Liver (tissue), 9 donors: ENCODE results near the gene TMEM9B. TPM values are rescaled to one million over a fixed set of nuclear protein-coding genes. Genes with fewer than 3 reads are reported as not detected.
"Not testable (repeated sequence)": the region's sequence is repeated elsewhere in the genome, so short reads cannot be mapped to it uniquely, and the experiment has no call there.

ENCODE experiments used
- DNase-seq: peaks from one replicate; pipeline ENCODE4 v3.0.0-alpha.2; 2017; ENCODE audit warnings: low spot score
- H3K27ac ChIP-seq, 2 donors: one replicate each; pipeline ENCODE4 v1.7.0; 2013; ENCODE audit warnings: inconsistent platforms in 2 of 2, low read length in 2 of 2, control low read depth in 1 of 2, low read depth in 1 of 2, mild to moderate bottlenecking in 1 of 2
- H3K27me3 ChIP-seq, 4 donors: one replicate each; pipeline versions ENCODE4 v1.6.1 to v1.7.0; 2013; ENCODE audit warnings: low read length in 3 of 4, inconsistent platforms in 1 of 4, mild to moderate bottlenecking in 1 of 4, moderate library complexity in 1 of 4; ENCODE audit not compliant: control insufficient read depth in 4 of 4, insufficient read depth in 4 of 4
- H3K36me3 ChIP-seq, 4 donors: one replicate each; pipeline versions ENCODE4 v1.6.1 to v1.7.0; 2013; ENCODE audit warnings: low read length in 3 of 4, mild to moderate bottlenecking in 3 of 4, low read depth in 1 of 4, moderate library complexity in 1 of 4; ENCODE audit not compliant: control insufficient read depth in 4 of 4, insufficient read depth in 3 of 4
- H3K4me1 ChIP-seq, 4 donors: one replicate each; pipeline versions ENCODE4 v1.6.1 to v1.7.0; 2013; ENCODE audit warnings: low read length in 3 of 4, mild to moderate bottlenecking in 3 of 4, moderate library complexity in 1 of 4; ENCODE audit not compliant: control insufficient read depth in 4 of 4, insufficient read depth in 4 of 4
- H3K4me3 ChIP-seq, 3 donors: one replicate each; pipeline versions ENCODE4 v1.6.1 to v1.7.0; 2013; ENCODE audit warnings: low read length in 3 of 3, control low read depth in 1 of 3, low read depth in 1 of 3, mild to moderate bottlenecking in 1 of 3
- H3K9ac ChIP-seq, 2 donors: one replicate each; pipeline ENCODE4 v1.7.0; 2013; ENCODE audit warnings: low read length in 2 of 2, mild to moderate bottlenecking in 2 of 2, moderate library complexity in 2 of 2, control low read depth in 1 of 2, low read depth in 1 of 2
- H3K9me3 ChIP-seq, 4 donors: one replicate each; pipeline versions ENCODE4 v1.6.1 to v1.7.0; 2013; ENCODE audit warnings: low read length in 3 of 4; ENCODE audit not compliant: control insufficient read depth in 4 of 4
- EGR1 ChIP-seq, 2 donors: IDR thresholded peaks; 2 replicates each; pipeline ENCODE4 v1.6.1; 2016 to 2018; ENCODE audit warnings: antibody characterized with exemption in 2 of 2, low read depth in 2 of 2
- FOXA1 ChIP-seq: IDR thresholded peaks from 2 replicates; pipeline ENCODE4 v1.6.1; 2016; ENCODE audit warnings: antibody characterized with exemption
- FOXA2 ChIP-seq: IDR thresholded peaks from 2 replicates; pipeline ENCODE4 v1.6.1; 2016; ENCODE audit warnings: antibody characterized with exemption
- GABPA ChIP-seq, 2 donors: IDR thresholded peaks in 1 of 2; conservative IDR thresholded peaks in 1 of 2; 2 replicates each; pipeline ENCODE4 v1.6.1; 2016; ENCODE audit warnings: antibody characterized with exemption in 2 of 2, mild to moderate bottlenecking in 1 of 2, moderate library complexity in 1 of 2
- HNF4G ChIP-seq: IDR thresholded peaks from 2 replicates; pipeline ENCODE4 v1.6.1; 2016; ENCODE audit warnings: antibody characterized with exemption
- JUND ChIP-seq, 2 donors: IDR thresholded peaks; 2 replicates each; pipeline ENCODE4 v1.6.1; 2016; ENCODE audit warnings: antibody characterized with exemption in 2 of 2
- MAX ChIP-seq: IDR thresholded peaks from 2 replicates; pipeline ENCODE4 v1.6.1; 2016; ENCODE audit warnings: antibody characterized with exemption
- NR2F2 ChIP-seq: IDR thresholded peaks from 2 replicates; pipeline ENCODE4 v1.6.1; 2016; ENCODE audit warnings: antibody characterized with exemption
- RAD21 ChIP-seq, 2 donors: IDR thresholded peaks; 2 replicates each; pipeline ENCODE4 v1.6.1; 2016; ENCODE audit warnings: antibody characterized with exemption in 2 of 2, mild to moderate bottlenecking in 2 of 2
- RXRA ChIP-seq, 2 donors: IDR thresholded peaks; 2 replicates each; pipeline ENCODE4 v1.6.1; 2017 to 2018; ENCODE audit warnings: antibody characterized with exemption in 2 of 2, mild to moderate bottlenecking in 1 of 2
- SP1 ChIP-seq: IDR thresholded peaks from 2 replicates; pipeline ENCODE4 v1.6.1; 2018; ENCODE audit warnings: antibody characterized with exemption, mild to moderate bottlenecking
- TAF1 ChIP-seq: conservative IDR thresholded peaks from 2 replicates; pipeline ENCODE4 v1.6.1; 2016; ENCODE audit warnings: antibody characterized with exemption, mild to moderate bottlenecking
- YY1 ChIP-seq: IDR thresholded peaks from 2 replicates; pipeline ENCODE4 v1.6.1; 2016; ENCODE audit warnings: antibody characterized with exemption, mild to moderate bottlenecking
- WGBS: extraction: QIAGEN DNeasy Blood & Tissue Kit; methylation state at CpG from one replicate; pipeline ENCODE4 v1.1.7; 2013; 5-methylcytosine and 5-hydroxymethylcytosine counted together
- polyA plus RNA-seq, 2 donors: library from polyadenylated mRNA; stranded (reverse) in 1 of 2; unstranded in 1 of 2; fragments of 200-250 nt in 1 of 2; fragments of >200 nt in 1 of 2; fragmentation: Nextera tagmentation in 1 of 2; extraction: Ambion mirVana in 1 of 2; gene quantifications; one replicate each; pipeline versions ENCODE4 v1.2.1 to v1.2.3, GENCODE V29; 2013 to 2015
- total RNA-seq, 2 donors: library from RNA; depleted of rRNA; stranded (reverse); fragments of >200 nt; gene quantifications; one replicate each; pipeline ENCODE4 v1.2.3, GENCODE V29; 2014
- TF ChIP-seq, protein P1 (sequence below): fragments of 150-350 bp; IDR thresholded peaks from 2 replicates; pipeline ENCODE4 v1.5.1; 2017; ENCODE audit warnings: improper control_type of control experiment, low read depth, low read length; ENCODE audit not compliant: missing input control
- TF ChIP-seq, protein P2 (sequence below): IDR thresholded peaks from 2 replicates; pipeline ENCODE4 v1.6.1; 2016; ENCODE audit warnings: antibody characterized with exemption
- TF ChIP-seq, protein P3 (sequence below): IDR thresholded peaks from 2 replicates; pipeline ENCODE4 v1.6.1; 2016; ENCODE audit warnings: antibody characterized with exemption, mild to moderate bottlenecking
- TF ChIP-seq, protein P4 (sequence below): IDR thresholded peaks from 2 replicates; pipeline ENCODE4 v1.6.1; 2016; ENCODE audit warnings: antibody characterized with exemption
- donor health status: healthy.
- donor health status: healthy.
- donor health status: healthy.
- donor health status: healthy.
- donor health status: healthy.

Gene TMEM9B
- total and polyA plus RNA-seq, 4 donors, result 17.0 to 23.9 (median 19.5) TPM

GRCh38 chr11:8988329-8989234, 24.3 kb upstream of the TMEM9B start:
- 86% methylated on average over 3 of the region's 3 CpGs for WGBS

DNA sequence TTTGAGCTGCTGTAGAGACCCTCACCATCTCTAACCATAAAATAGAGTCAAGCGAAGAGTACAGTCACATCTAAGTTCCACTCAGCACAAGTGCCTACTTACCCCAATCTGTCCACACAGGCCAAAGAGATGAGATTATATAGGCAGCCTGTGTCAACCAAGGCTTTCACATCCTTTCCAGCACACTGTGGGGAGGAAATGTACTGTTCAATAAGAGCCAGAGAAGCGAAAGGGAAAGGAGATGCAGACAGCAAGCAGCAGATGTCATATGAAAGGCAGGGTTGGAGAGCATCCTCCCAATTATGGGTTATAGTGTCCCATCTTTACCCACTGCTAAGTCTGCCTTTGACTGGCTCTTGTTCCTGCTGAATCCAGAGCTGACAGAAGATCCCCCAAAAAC, 23.2 kb upstream of the TMEM9B start:
- Histone ChIP-seq H3K4me1 (no peaks in the 10 kb centered on the region), H3K9ac (no peak overlapping the region), H3K27me3 (peaks cover 0 to 3% (median 0%) of the 10 kb centered on the region in 4 donors), H3K36me3 (no peaks in the 10 kb centered on the region), H3K4me3 (no peak overlapping the region), H3K9me3 (no peaks in the 10 kb centered on the region), H3K27ac (no peak overlapping the region)
- 89% methylated on average over 2 of the region's 2 CpGs for WGBS
- no peak for DNase-seq
- TF ChIP-seq FOXA2 (no peak), SP1 (no peak), MAX (no peak), YY1 (no peak), TAF1 (no peak), RAD21 (IDR thresholded peaks at IDR 0.05) (no peak), NR2F2 (no peak), EGR1 (IDR thresholded peaks at IDR 0.05; ENCODE audit: low read depth in 2 of 2) (no peak), HNF4G (no peak)
- TF ChIP-seq, protein P1, sequence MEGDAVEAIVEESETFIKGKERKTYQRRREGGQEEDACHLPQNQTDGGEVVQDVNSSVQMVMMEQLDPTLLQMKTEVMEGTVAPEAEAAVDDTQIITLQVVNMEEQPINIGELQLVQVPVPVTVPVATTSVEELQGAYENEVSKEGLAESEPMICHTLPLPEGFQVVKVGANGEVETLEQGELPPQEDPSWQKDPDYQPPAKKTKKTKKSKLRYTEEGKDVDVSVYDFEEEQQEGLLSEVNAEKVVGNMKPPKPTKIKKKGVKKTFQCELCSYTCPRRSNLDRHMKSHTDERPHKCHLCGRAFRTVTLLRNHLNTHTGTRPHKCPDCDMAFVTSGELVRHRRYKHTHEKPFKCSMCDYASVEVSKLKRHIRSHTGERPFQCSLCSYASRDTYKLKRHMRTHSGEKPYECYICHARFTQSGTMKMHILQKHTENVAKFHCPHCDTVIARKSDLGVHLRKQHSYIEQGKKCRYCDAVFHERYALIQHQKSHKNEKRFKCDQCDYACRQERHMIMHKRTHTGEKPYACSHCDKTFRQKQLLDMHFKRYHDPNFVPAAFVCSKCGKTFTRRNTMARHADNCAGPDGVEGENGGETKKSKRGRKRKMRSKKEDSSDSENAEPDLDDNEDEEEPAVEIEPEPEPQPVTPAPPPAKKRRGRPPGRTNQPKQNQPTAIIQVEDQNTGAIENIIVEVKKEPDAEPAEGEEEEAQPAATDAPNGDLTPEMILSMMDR, result no peak
- TF ChIP-seq, protein P2, sequence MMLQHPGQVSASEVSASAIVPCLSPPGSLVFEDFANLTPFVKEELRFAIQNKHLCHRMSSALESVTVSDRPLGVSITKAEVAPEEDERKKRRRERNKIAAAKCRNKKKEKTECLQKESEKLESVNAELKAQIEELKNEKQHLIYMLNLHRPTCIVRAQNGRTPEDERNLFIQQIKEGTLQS, result no peak
- TF ChIP-seq, protein P3, sequence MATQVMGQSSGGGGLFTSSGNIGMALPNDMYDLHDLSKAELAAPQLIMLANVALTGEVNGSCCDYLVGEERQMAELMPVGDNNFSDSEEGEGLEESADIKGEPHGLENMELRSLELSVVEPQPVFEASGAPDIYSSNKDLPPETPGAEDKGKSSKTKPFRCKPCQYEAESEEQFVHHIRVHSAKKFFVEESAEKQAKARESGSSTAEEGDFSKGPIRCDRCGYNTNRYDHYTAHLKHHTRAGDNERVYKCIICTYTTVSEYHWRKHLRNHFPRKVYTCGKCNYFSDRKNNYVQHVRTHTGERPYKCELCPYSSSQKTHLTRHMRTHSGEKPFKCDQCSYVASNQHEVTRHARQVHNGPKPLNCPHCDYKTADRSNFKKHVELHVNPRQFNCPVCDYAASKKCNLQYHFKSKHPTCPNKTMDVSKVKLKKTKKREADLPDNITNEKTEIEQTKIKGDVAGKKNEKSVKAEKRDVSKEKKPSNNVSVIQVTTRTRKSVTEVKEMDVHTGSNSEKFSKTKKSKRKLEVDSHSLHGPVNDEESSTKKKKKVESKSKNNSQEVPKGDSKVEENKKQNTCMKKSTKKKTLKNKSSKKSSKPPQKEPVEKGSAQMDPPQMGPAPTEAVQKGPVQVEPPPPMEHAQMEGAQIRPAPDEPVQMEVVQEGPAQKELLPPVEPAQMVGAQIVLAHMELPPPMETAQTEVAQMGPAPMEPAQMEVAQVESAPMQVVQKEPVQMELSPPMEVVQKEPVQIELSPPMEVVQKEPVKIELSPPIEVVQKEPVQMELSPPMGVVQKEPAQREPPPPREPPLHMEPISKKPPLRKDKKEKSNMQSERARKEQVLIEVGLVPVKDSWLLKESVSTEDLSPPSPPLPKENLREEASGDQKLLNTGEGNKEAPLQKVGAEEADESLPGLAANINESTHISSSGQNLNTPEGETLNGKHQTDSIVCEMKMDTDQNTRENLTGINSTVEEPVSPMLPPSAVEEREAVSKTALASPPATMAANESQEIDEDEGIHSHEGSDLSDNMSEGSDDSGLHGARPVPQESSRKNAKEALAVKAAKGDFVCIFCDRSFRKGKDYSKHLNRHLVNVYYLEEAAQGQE, result no peak
- TF ChIP-seq, protein P4, sequence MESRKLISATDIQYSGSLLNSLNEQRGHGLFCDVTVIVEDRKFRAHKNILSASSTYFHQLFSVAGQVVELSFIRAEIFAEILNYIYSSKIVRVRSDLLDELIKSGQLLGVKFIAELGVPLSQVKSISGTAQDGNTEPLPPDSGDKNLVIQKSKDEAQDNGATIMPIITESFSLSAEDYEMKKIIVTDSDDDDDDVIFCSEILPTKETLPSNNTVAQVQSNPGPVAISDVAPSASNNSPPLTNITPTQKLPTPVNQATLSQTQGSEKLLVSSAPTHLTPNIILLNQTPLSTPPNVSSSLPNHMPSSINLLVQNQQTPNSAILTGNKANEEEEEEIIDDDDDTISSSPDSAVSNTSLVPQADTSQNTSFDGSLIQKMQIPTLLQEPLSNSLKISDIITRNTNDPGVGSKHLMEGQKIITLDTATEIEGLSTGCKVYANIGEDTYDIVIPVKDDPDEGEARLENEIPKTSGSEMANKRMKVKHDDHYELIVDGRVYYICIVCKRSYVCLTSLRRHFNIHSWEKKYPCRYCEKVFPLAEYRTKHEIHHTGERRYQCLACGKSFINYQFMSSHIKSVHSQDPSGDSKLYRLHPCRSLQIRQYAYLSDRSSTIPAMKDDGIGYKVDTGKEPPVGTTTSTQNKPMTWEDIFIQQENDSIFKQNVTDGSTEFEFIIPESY, result no peak

More at GRCh38 chr11:8988329-8989234, 24.3 kb upstream of the TMEM9B start:
- TF ChIP-seq MAX (no peak), FOXA2 (no peak), JUND (IDR thresholded peaks at IDR 0.05) (no peak), GABPA (IDR thresholded peaks at IDR 0.05 in 1 of 2, conservative IDR thresholded peaks at IDR 0.05 in 1 of 2) (no peak), RXRA (IDR thresholded peaks at IDR 0.05) (no peak), SP1 (no peak), YY1 (no peak), FOXA1 (no peak)
- TF ChIP-seq, protein P2, result no peak
- H3K4me1 ChIP-seq, result no peaks in the 10 kb centered on the region
- H3K27me3 ChIP-seq, result peaks cover 0 to 3% (median 0%) of the 10 kb centered on the region in 4 donors
- DNase-seq, result no peak
- H3K27ac ChIP-seq, result no peak overlapping the region
- no peaks in the 10 kb centered on the region for H3K9me3 ChIP-seq
- no peak overlapping the region for H3K4me3 ChIP-seq
- no peaks in the 10 kb centered on the region for H3K36me3 ChIP-seq
- no peak overlapping the region for H3K9ac ChIP-seq

- H3K27me3 ChIP-seq, H3K27ac ChIP-seq: not testable (repeated sequence)
- 95% methylated on average over 6 of the region's 6 CpGs for whole genome bisulfite sequencing
Observed at GRCh38 chr11:8986772-8987171, 22.5 kb upstream of the TMEM9B start.

More at GRCh38 chr11:8986772-8987171, 22.5 kb upstream of the TMEM9B start:
- H3K4me1 ChIP-seq, H3K9me3 ChIP-seq, DNase-seq, H3K9ac ChIP-seq, H3K36me3 ChIP-seq, H3K4me3 ChIP-seq: not testable (repeated sequence)
